Esophagus squamous epithelium (tissue), 5 donors: ENCODE results near the gene RGS4. TPM values are rescaled to one million over a fixed set of nuclear protein-coding genes. Genes with fewer than 3 reads are reported as not detected.

ENCODE experiments used
- DNase-seq: peaks from one replicate; lab custom pipeline; 2025; lab: John Stamatoyannopoulos, UW
- H3K27ac ChIP-seq, 4 donors: fragments of 200-600 bp; sonication (generic); one replicate each; pipeline ENCODE4 v1.5.1; 2016 to 2019; ENCODE audit warnings: mild to moderate bottlenecking in 1 of 4
- H3K27me3 ChIP-seq, 4 donors: fragments of 200-600 bp; sonication (generic); 1 replicate in 3 of 4; 2 replicates in 1 of 4; pipeline versions ENCODE4 v1.5.1 to v1.6.0; 2017 to 2021; ENCODE audit warnings: antibody characterized with exemption in 1 of 4
- H3K36me3 ChIP-seq, 3 donors: fragments of 200-600 bp; sonication (generic); one replicate each; pipeline ENCODE4 v1.5.1; 2016 to 2019
- H3K4me1 ChIP-seq, 3 donors: fragments of 200-600 bp; sonication (generic); one replicate each; pipeline ENCODE4 v1.5.1; 2017 to 2019
- H3K4me3 ChIP-seq, 4 donors: fragments of 200-600 bp; sonication (generic); 1 replicate in 3 of 4; 2 replicates in 1 of 4; pipeline ENCODE4 v1.5.1; 2016 to 2019; ENCODE audit warnings: mild to moderate bottlenecking in 2 of 4, moderate library complexity in 1 of 4
- H3K9me3 ChIP-seq, 3 donors: fragments of 200-600 bp; sonication (generic); one replicate each; pipeline ENCODE4 v1.5.1; 2016 to 2019
- CTCF ChIP-seq, 6 experiments: fragments of 450-650 bp in 4 of 6; fragments of 200-600 bp in 2 of 6; sonication (generic) in 2 of 6; IDR thresholded peaks; one replicate each; pipeline ENCODE4 v1.5.1; 2016 to 2019; ENCODE audit warnings: antibody characterized with exemption in 6 of 6, mild to moderate bottlenecking in 4 of 6, moderate library complexity in 4 of 6
- POLR2A ChIP-seq, 4 donors: fragments of 450-650 bp; IDR thresholded peaks; one replicate each; pipeline ENCODE4 v1.6.1; 2017; ENCODE audit warnings: antibody characterized with exemption in 4 of 4, mild to moderate bottlenecking in 4 of 4, moderate library complexity in 3 of 4
- WGBS, 2 donors: methylation state at CpG; one replicate each; pipeline ENCODE4 v1.1.5; 2018; 5-methylcytosine and 5-hydroxymethylcytosine counted together
- intact Hi-C: fragments of 100-400 bp; cut with DNase I; formaldehyde crosslinking; loops from one replicate; pipeline ENCODE4 v1.15.0; 2022
- total RNA-seq, 4 donors: library from RNA; depleted of rRNA; stranded (reverse); fragments of >200 nt; gene quantifications; one replicate each; pipeline ENCODE4 v1.1.0, GENCODE V29; 2016
- donor health status: DM: yes; HTN: yes; CAD: no.

The RGS4 gene
- total RNA-seq, 4 donors from 2014 or later: 0.26 to 1.5 (median 0.70) TPM; not detected in 1

GRCh38 chr1:163104385-163105099 is 35.4 kb downstream of the RGS4 start:
- no peak for DNase-seq
- H3K9me3 ChIP-seq: peaks cover 0 to 4% (median 0%) of the 10 kb centered on the region in 3 donors
- H3K27ac ChIP-seq: no peak overlapping the region
- peaks cover 0 to 8% (median 0%) of the 10 kb centered on the region in 4 donors for H3K27me3 ChIP-seq
- 41 to 55% methylated on average over 4 of the region's 4 CpGs for WGBS, 2 donors
- peaks cover 0 to 3% (median 0%) of the 10 kb centered on the region in 3 donors for H3K4me1 ChIP-seq
- TF ChIP-seq POLR2A (IDR thresholded peaks at IDR 0.05) (no peak), CTCF (IDR thresholded peaks at IDR 0.05) (no peak)
- intact Hi-C loops: no loop called here
- no peaks in the 10 kb centered on the region for H3K36me3 ChIP-seq
- no peak overlapping the region for H3K4me3 ChIP-seq

GRCh38 chr1:163106364-163106987 is 37.3 kb downstream of the RGS4 start:
- no peak for TF ChIP-seq POLR2A (IDR thresholded peaks at IDR 0.05)
- TF ChIP-seq CTCF (IDR thresholded peaks at IDR 0.05): no peak
- intact Hi-C loops: no loop called here
- peaks cover 0 to 7% (median 0%) of the 10 kb centered on the region in 3 donors for H3K9me3 ChIP-seq
- H3K4me1 ChIP-seq: peaks cover 0 to 3% (median 0%) of the 10 kb centered on the region in 3 donors
- H3K27ac ChIP-seq: no peak overlapping the region
- no peaks in the 10 kb centered on the region for H3K36me3 ChIP-seq
- no peak for DNase-seq
- H3K27me3 ChIP-seq: peaks cover 0 to 8% (median 0%) of the 10 kb centered on the region in 4 donors
- WGBS, 2 donors: 36 to 47% methylated on average over 2 of the region's 2 CpGs
- H3K4me3 ChIP-seq: no peak overlapping the region

GRCh38 chr1:163107655-163108054 is 38.5 kb downstream of the RGS4 start:
- no peak for TF ChIP-seq CTCF (IDR thresholded peaks at IDR 0.05)
- no peak for TF ChIP-seq POLR2A (IDR thresholded peaks at IDR 0.05)
- no peak overlapping the region for H3K27ac ChIP-seq
- no peak for DNase-seq
- H3K27me3 ChIP-seq: peaks cover 0 to 8% (median 0%) of the 10 kb centered on the region in 4 donors
- 81 to 85% methylated on average over 5 of the region's 5 CpGs for WGBS, 2 donors
- H3K36me3 ChIP-seq: no peaks in the 10 kb centered on the region
- H3K4me3 ChIP-seq: no peak overlapping the region
- H3K4me1 ChIP-seq: peaks cover 0 to 3% (median 0%) of the 10 kb centered on the region in 3 donors
- H3K9me3 ChIP-seq: peaks cover 0 to 7% (median 0%) of the 10 kb centered on the region in 3 donors
- intact Hi-C loops: no loop called here

GRCh38 chr1:163115887-163116286 is 46.7 kb downstream of the RGS4 start:
- Histone ChIP-seq H3K4me3 (no peak overlapping the region), H3K4me1 (no peaks in the 10 kb centered on the region), H3K36me3 (no peaks in the 10 kb centered on the region), H3K9me3 (no peaks in the 10 kb centered on the region), H3K27me3 (no peaks in the 10 kb centered on the region), H3K27ac (no peak overlapping the region)
- DNase-seq: no peak
- intact Hi-C loops: no loop called here
- 72 to 81% methylated on average over 1 of the region's 1 CpG for WGBS, 2 donors
- TF ChIP-seq CTCF (IDR thresholded peaks at IDR 0.05): no peak
- no peak for TF ChIP-seq POLR2A (IDR thresholded peaks at IDR 0.05)

GRCh38 chr1:163119707-163120106 is 50.5 kb downstream of the RGS4 start:
- intact Hi-C loops: no loop called here
- TF ChIP-seq POLR2A (IDR thresholded peaks at IDR 0.05) (no peak), CTCF (IDR thresholded peaks at IDR 0.05) (no peak)
- no peak overlapping the region for H3K27ac ChIP-seq
- H3K36me3 ChIP-seq: no peaks in the 10 kb centered on the region
- no peaks in the 10 kb centered on the region for H3K4me1 ChIP-seq
- no peak for DNase-seq
- H3K9me3 ChIP-seq: no peaks in the 10 kb centered on the region
- no peak overlapping the region for H3K4me3 ChIP-seq
- no peaks in the 10 kb centered on the region for H3K27me3 ChIP-seq
